Measurements from ENCODE around the gene GUCY1A2.

DNA sequence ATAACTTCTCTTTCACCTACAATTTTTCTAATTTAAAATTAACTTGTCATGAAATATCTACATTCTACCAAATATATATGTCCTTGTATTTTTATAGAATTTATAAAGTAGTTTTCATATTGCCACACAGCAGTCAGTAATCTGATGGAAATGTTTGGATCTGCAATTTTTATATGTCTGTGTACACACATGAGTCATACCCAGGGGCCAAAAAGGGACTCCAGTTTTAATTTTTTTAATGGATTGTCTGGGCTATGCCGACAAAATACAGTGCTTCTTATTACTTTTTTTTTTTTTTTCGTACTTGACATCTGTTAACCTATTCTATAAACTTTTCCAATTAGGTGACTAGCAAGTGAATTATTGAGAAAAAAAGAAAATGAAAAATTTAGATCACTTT lies 6.3 kb downstream of the GUCY1A2 start:
- no peak for TF ChIP-seq POLR2AphosphoS5 (IDR thresholded peaks at IDR 0.05)
- no peak for TF ChIP-seq POLR2A (IDR thresholded peaks at IDR 0.05; ENCODE audit: low read depth)
